ENCODE measurements around the gene MYOM1.

- TF ChIP-seq POLR2A (IDR thresholded peaks at IDR 0.05) (no peak), CTCF (IDR thresholded peaks at IDR 0.05) (no peak)
These were observed 55.8 kb downstream of the MYOM1 start for GRCh38 chr18:3163968-3164367.
